Keratinocyte (primary cell): Measurements from ENCODE around the gene UBR2. TPM values are rescaled to one million over a fixed set of nuclear protein-coding genes. Genes with fewer than 3 reads are reported as not detected.
A peak's percentile ranks its signal among the peaks of the same experiment; 100 is the strongest.

Source experiments
- DNase-seq: peaks from one replicate; pipeline ENCODE4 v3.0.0-alpha.2; 2011; ENCODE audit warnings: low read depth, missing footprints, low spot score
- FAIRE-seq: peaks from 2 replicates; lab custom pipeline; 2011; peaks lifted over from hg19 to GRCh38; lab: Jason Lieb, UNC
- H2AFZ ChIP-seq: 2 replicates; pipeline ENCODE4 v1.6.0; 2012; ENCODE audit warnings: low read length, control low read depth, inconsistent platforms; ENCODE audit not compliant: control insufficient read depth
- H3K27ac ChIP-seq: 2 replicates; pipeline ENCODE4 v1.5.1; 2011; ENCODE audit warnings: low read length; ENCODE audit not compliant: control insufficient read depth, insufficient read depth
- H3K27me3 ChIP-seq: 3 replicates; pipeline ENCODE4 v1.6.0; 2011; ENCODE audit warnings: low read length; ENCODE audit not compliant: control insufficient read depth, insufficient read depth; ENCODE audit errors: extremely low read depth
- H3K36me3 ChIP-seq, 2 experiments: 2 replicates in 1 of 2; 3 replicates in 1 of 2; pipeline ENCODE4 v1.5.1; 2011; ENCODE audit warnings: low read length in 2 of 2, mild to moderate bottlenecking in 1 of 2; ENCODE audit not compliant: control insufficient read depth in 2 of 2, insufficient read depth in 2 of 2; ENCODE audit errors: extremely low read depth in 1 of 2
- H3K4me1 ChIP-seq: 3 replicates; pipeline ENCODE4 v1.5.1; 2011; ENCODE audit warnings: low read length; ENCODE audit not compliant: control insufficient read depth, insufficient read depth; ENCODE audit errors: extremely low read depth
- H3K4me2 ChIP-seq: 3 replicates; pipeline ENCODE4 v1.6.0; 2011; ENCODE audit warnings: low read depth, low read length; ENCODE audit not compliant: control insufficient read depth, insufficient read depth; ENCODE audit errors: extremely low read depth
- H3K4me3 ChIP-seq, 3 experiments: fragments of 200-600 bp in 1 of 3; sonication (generic) in 1 of 3; 2 replicates in 2 of 3; 3 replicates in 1 of 3; pipeline ENCODE4 v1.5.1; 2011 to 2016; ENCODE audit warnings: low read length in 3 of 3, mild to moderate bottlenecking in 3 of 3, control low read depth in 2 of 3, inconsistent platforms in 1 of 3, low read depth in 1 of 3, mixed read lengths in 1 of 3, mixed run types in 1 of 3, moderate library complexity in 1 of 3; ENCODE audit not compliant: control insufficient read depth in 2 of 3, insufficient read depth in 2 of 3; ENCODE audit errors: extremely low read depth in 1 of 3
- H3K79me2 ChIP-seq: 2 replicates; pipeline ENCODE4 v1.6.0; 2012; ENCODE audit warnings: low read length; ENCODE audit not compliant: control insufficient read depth, insufficient read depth
- H3K9ac ChIP-seq: 3 replicates; pipeline ENCODE4 v1.6.0; 2011; ENCODE audit warnings: low read length; ENCODE audit not compliant: control insufficient read depth, insufficient read depth; ENCODE audit errors: extremely low read depth
- H3K9me1 ChIP-seq: 3 replicates; pipeline ENCODE4 v1.6.0; 2011; ENCODE audit warnings: low read length; ENCODE audit not compliant: control insufficient read depth, insufficient read depth; ENCODE audit errors: extremely low read depth
- H3K9me3 ChIP-seq: 2 replicates; pipeline ENCODE4 v1.5.1; 2012; ENCODE audit warnings: low read depth, low read length; ENCODE audit not compliant: control insufficient read depth
- H4K20me1 ChIP-seq: 3 replicates; pipeline ENCODE4 v1.6.0; 2011; ENCODE audit warnings: low read length; ENCODE audit not compliant: control insufficient read depth, insufficient read depth; ENCODE audit errors: extremely low read depth
- CTCF ChIP-seq, 3 experiments: IDR thresholded peaks in 1 of 3; conservative IDR thresholded peaks in 1 of 3; optimal IDR thresholded peaks in 1 of 3; 2 replicates in 2 of 3; 3 replicates in 1 of 3; pipeline versions ENCODE3 to v1.5.1; 2011; ENCODE audit warnings: low read length in 3 of 3, mild to moderate bottlenecking in 3 of 3, moderate library complexity in 2 of 3, control low read depth in 1 of 3, inconsistent platforms in 1 of 3; ENCODE audit not compliant: insufficient read depth in 2 of 3; ENCODE audit errors: extremely low read depth in 1 of 3
- EZH2 ChIP-seq: IDR thresholded peaks from one replicate; pipeline ENCODE4 v1.6.1; 2012; ENCODE audit warnings: inconsistent platforms, mild to moderate bottlenecking, low read length, moderate library complexity
- dilution Hi-C: fragments of 300-500 bp; cut with MboI; formaldehyde crosslinking; loops from one replicate; pipeline ENCODE4 v1.7.0; 2020; ENCODE audit warnings: low sequenced_read_pairs; ENCODE audit not compliant: extremely low pct_ligation_motif_present
- polyA plus RNA-seq, 5 experiments: library from polyadenylated mRNA; depleted of rRNA in 3 of 5; stranded (reverse) in 3 of 5; stranded (forward) in 1 of 5; unstranded in 1 of 5; fragments of >200 nt; gene quantifications; 1 replicate in 1 of 5; 2 replicates in 3 of 5; 3 replicates in 1 of 5; pipeline versions ENCODE4 v1.2.1 to v1.2.3, GENCODE V29; 2011 to 2012; ENCODE audit warnings: missing spikeins in 2 of 5, low read depth in 1 of 5, low replicate concordance in 1 of 5

Gene UBR2
- polyA plus RNA-seq, 1 donor (not counting 4 experiments of a cell fraction or from before 2014, with no cell fraction given): 21.6 TPM

DNA sequence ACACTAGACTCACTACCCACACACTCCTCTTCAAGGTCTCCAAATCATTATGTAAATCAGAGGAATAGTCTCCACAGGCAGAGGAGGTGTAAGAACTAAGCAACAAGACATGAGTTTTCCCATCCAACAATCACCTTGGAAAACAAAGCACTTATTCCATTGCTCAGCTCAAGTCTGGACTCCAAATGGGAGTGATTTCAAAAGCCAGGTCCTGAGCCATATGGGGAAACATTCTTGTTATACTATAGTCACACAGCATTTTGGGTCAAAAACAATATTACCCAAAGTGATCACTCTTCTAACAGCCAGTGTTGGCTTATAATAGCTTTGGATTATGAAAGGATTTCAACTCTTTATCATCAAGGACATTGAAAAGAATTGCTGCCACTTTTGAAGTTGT lies 162.2 kb downstream of the UBR2 start:
- Histone ChIP-seq H3K9me1 (no peaks in the 10 kb centered on the region), H3K4me1 (peaks cover 12% of the 10 kb centered on the region), H3K9me3 (no peaks in the 10 kb centered on the region), H3K4me3 (no peak overlapping the region), H3K9ac (no peak overlapping the region), H4K20me1 (no peaks in the 10 kb centered on the region), H3K27ac (no peak overlapping the region), H2AFZ (no peak overlapping the region), H3K4me2 (no peak overlapping the region), H3K27me3 (no peaks in the 10 kb centered on the region), H3K79me2 (no peaks in the 10 kb centered on the region), H3K36me3 (no peaks in the 10 kb centered on the region)
- TF ChIP-seq EZH2 (no peak), CTCF (optimal IDR thresholded peaks at IDR 0.05 in 1 of 3, IDR thresholded peaks at IDR 0.05 in 1 of 3, conservative IDR thresholded peaks at IDR 0.05 in 1 of 3; ENCODE audit: extremely low read depth in 1 of 3, insufficient read depth in 2 of 3, low read length in 3 of 3) (no peak)
- FAIRE-seq (peak; percentile 17), DNase-seq (no peak)
- dilution Hi-C loops: no loop called here

- DNase-seq (no peak), FAIRE-seq (peak; percentile 79)
- H4K20me1 ChIP-seq: no peaks in the 10 kb centered on the region
- H3K36me3 ChIP-seq: no peaks in the 10 kb centered on the region
- peak overlapping the region; percentile 100 for H3K4me2 ChIP-seq
- peak; percentile 77 to 90 (median 84) for TF ChIP-seq CTCF (optimal IDR thresholded peaks at IDR 0.05 in 1 of 3, IDR thresholded peaks at IDR 0.05 in 1 of 3, conservative IDR thresholded peaks at IDR 0.05 in 1 of 3; ENCODE audit: extremely low read depth in 1 of 3, insufficient read depth in 2 of 3, low read length in 3 of 3)
- no peak for TF ChIP-seq EZH2
- no peaks in the 10 kb centered on the region for H3K9me3 ChIP-seq
- H3K4me1 ChIP-seq: peaks cover 12% of the 10 kb centered on the region
- H3K9me1 ChIP-seq: no peaks in the 10 kb centered on the region
- no peaks in the 10 kb centered on the region for H3K79me2 ChIP-seq
- H3K9ac ChIP-seq: peak overlapping the region; percentile 56
- peak overlapping the region; percentile 3 to 84 (median 57) for H3K4me3 ChIP-seq
- H2AFZ ChIP-seq: peak overlapping the region; percentile 100
- H3K27ac ChIP-seq: no peak overlapping the region
- H3K27me3 ChIP-seq: no peaks in the 10 kb centered on the region
- dilution Hi-C loops: no loop called here
These were observed 162.8 kb downstream of the UBR2 start for GRCh38 chr6:42726485-42727086.
